Heart left ventricle (tissue), 16 donors: ENCODE data around the gene ADCY7. TPM values are rescaled to one million over a fixed set of nuclear protein-coding genes. Genes with fewer than 3 reads are reported as not detected.
A peak's percentile ranks its signal among the peaks of the same experiment; 100 is the strongest.

Experiments
- ATAC-seq, 4 donors: fragments of 200-7000 bp; cut with Tn5 transposase; one replicate each; pipeline ENCODE4 v1.9.1; 2020 to 2022; ENCODE audit warnings: moderate library complexity in 4 of 4, mild to moderate bottlenecking in 3 of 4, moderate number of reproducible peaks in 1 of 4
- DNase-seq, 5 donors: peaks; one replicate each; pipeline ENCODE4 v3.0.0-alpha.2; 2020
- H3K27ac ChIP-seq, 12 donors: fragments of 200-600 bp; sonication (generic) in 4 of 12; one replicate each; pipeline versions ENCODE4 v1.5.0 to v1.8.0; 2016 to 2022; ENCODE audit warnings: mild to moderate bottlenecking in 2 of 12
- H3K27me3 ChIP-seq, 9 donors: fragments of 200-600 bp; sonication (generic) in 2 of 9; one replicate each; pipeline versions ENCODE4 v1.5.1 to v1.8.0; 2016 to 2022; ENCODE audit warnings: mild to moderate bottlenecking in 3 of 9
- H3K36me3 ChIP-seq, 9 donors: fragments of 200-600 bp; sonication (generic) in 2 of 9; one replicate each; pipeline versions ENCODE4 v1.5.0 to v1.8.0; 2018 to 2022; ENCODE audit warnings: mild to moderate bottlenecking in 2 of 9
- H3K4me1 ChIP-seq, 12 donors: fragments of 200-600 bp; sonication (generic) in 4 of 12; one replicate each; pipeline versions ENCODE4 v1.5.0 to v1.8.0; 2016 to 2022; ENCODE audit warnings: mild to moderate bottlenecking in 3 of 12
- H3K4me3 ChIP-seq, 12 donors: fragments of 200-600 bp; sonication (generic) in 4 of 12; one replicate each; pipeline versions ENCODE4 v1.5.0 to v1.8.0; 2017 to 2022; ENCODE audit warnings: mild to moderate bottlenecking in 9 of 12, moderate library complexity in 4 of 12
- H3K9me3 ChIP-seq, 12 donors: fragments of 200-600 bp; sonication (generic) in 4 of 12; one replicate each; pipeline versions ENCODE4 v1.5.0 to v1.8.0; 2016 to 2022; ENCODE audit warnings: mild to moderate bottlenecking in 1 of 12
- POLR2A ChIP-seq, 2 donors: fragments of 450-650 bp; IDR thresholded peaks; one replicate each; pipeline ENCODE4 v1.6.1; 2017; ENCODE audit warnings: antibody characterized with exemption in 2 of 2, mild to moderate bottlenecking in 2 of 2, moderate library complexity in 2 of 2
- WGBS, 4 donors: extraction: QIAGEN DNeasy Blood & Tissue Kit in 2 of 4; methylation state at CpG; one replicate each; pipeline versions ENCODE4 v1.1.5 to v1.1.7; 2013 to 2018; 5-methylcytosine and 5-hydroxymethylcytosine counted together
- intact Hi-C, 10 donors: fragments of 100-400 bp; cut with DNase I; formaldehyde crosslinking; loops; one replicate each; pipeline versions ENCODE4 v1.11.1 to v1.14.2; 2022
- polyA plus RNA-seq, 2 donors: library from polyadenylated mRNA; stranded (reverse); fragments of 200-250 nt; gene quantifications; one replicate each; pipeline ENCODE4 v1.2.3, GENCODE V29; 2013
- total RNA-seq, 9 donors: library from RNA; depleted of rRNA in 2 of 9; stranded (reverse); fragments of >200 nt in 2 of 9; fragmentation: NEBNext Ultra II Directional in 3 of 9; extraction: Animal tissue kit (Norgen Biotek cat#: 25700) in 3 of 9; gene quantifications; one replicate each; pipeline versions ENCODE4 v1.1.0 to v1.2.4, GENCODE V29; 2016 to 2023
- TF ChIP-seq, protein P1 (sequence below), 12 donors: fragments of 200-600 bp; sonication (generic) in 4 of 12; IDR thresholded peaks; one replicate each; pipeline versions ENCODE4 v1.5.0 to v1.8.0; 2018 to 2022; ENCODE audit warnings: antibody characterized with exemption in 12 of 12, mild to moderate bottlenecking in 5 of 12
- donor health status: ischemic (EF 13 %, LVEDD 7.1; RV severe dilation, severe dysfunction).
- donor health status: healthy with polysubstance abuse.
- donor health status: DM: no; HTN: yes; CAD: no.
- donor health status: DM: no; HTN: no; CAD: no.
- donor health status: ischemic (EF 25% LVEDD 6.9; RV normal size, moderate dysfunction).
- donor health status: ischemic (EF 25% LVEDD 5.7; RV mildly dilated, moderate dysfunction).
- donor health status: healthy.
- donor health status: DM: yes; HTN: yes; CAD: no.
- donor health status: ischemic (EF 35%, LVEDD 5.7; RV mildly dilated, moderate dysfunction).
- donor health status: nonischemic (EF 11% LVEDD 7.7; RV severe dilation, severe dysfunction).
- donor health status: DM: yes; HTN: yes; CAD: no.
- donor health status: PGD.
- donor health status: ischemic (EF 29% LVEDD 5.4; RV normal size, mild dysfunction).
- donor health status: nonischemic (EF 23%, LVEDD 6.1; RV moderate dilation, normal function).

Gene ADCY7
- total and polyA plus RNA-seq, 11 donors = 3.2 to 46.7 (median 5.3) TPM

DNA sequence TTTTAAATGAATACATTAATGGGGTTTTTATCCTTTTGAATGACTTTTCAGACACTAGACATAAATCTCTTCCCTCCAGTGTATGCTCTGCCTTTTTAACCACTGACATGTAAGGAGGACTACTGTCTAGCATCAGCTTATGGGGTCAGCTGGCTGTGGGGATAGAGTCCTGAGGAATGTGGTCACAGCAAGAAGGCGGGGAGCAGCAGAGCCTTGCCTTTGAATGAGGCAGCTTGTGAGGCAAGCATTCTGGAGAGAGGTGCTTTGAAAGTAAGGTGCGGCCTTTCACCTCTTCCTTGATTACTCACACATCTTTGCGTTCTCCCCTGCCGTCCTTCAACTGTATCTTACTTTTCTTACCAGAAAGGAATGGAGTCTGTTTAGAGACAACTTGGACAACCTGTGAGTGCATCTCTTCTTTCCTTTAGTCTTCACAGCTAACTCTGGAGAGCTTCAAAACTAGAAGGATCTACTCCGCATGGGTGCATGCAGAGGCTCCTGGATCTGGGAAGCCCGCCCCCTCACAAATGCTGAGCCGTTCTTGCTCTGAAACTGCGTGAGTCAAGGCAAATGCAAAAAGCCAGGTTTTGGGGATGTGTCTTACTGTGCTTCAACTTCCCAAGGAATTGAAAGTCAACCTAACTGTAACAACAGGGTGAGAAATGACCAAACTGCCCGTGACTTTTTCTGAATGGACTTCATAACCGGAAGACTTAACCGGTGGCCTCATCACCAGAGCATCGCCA is 49.9 kb downstream of the ADCY7 start:
- intact Hi-C loops = loop anchor here in 1 of 10 donors (10.0 kb wide), 1 partner anchor 51 kb away; the partner anchor contains the start of gene ADCY7
- WGBS, 4 donors = 89 to 94% (median 92%) methylated on average over 12 of the region's 12 CpGs
- no peak overlapping the region for H3K4me3 ChIP-seq
- DNase-seq = no peak
- H3K36me3 ChIP-seq = peaks cover 0 to 100% (median 76%) of the 10 kb centered on the region in 9 donors
- ATAC-seq = no peak
- no peaks in the 10 kb centered on the region for H3K27me3 ChIP-seq
- peak overlapping the region in 1 of 12 donors; percentile 40 for H3K27ac ChIP-seq
- no peaks in the 10 kb centered on the region for H3K9me3 ChIP-seq
- TF ChIP-seq POLR2A (IDR thresholded peaks at IDR 0.05) = no peak
- TF ChIP-seq, protein P1, sequence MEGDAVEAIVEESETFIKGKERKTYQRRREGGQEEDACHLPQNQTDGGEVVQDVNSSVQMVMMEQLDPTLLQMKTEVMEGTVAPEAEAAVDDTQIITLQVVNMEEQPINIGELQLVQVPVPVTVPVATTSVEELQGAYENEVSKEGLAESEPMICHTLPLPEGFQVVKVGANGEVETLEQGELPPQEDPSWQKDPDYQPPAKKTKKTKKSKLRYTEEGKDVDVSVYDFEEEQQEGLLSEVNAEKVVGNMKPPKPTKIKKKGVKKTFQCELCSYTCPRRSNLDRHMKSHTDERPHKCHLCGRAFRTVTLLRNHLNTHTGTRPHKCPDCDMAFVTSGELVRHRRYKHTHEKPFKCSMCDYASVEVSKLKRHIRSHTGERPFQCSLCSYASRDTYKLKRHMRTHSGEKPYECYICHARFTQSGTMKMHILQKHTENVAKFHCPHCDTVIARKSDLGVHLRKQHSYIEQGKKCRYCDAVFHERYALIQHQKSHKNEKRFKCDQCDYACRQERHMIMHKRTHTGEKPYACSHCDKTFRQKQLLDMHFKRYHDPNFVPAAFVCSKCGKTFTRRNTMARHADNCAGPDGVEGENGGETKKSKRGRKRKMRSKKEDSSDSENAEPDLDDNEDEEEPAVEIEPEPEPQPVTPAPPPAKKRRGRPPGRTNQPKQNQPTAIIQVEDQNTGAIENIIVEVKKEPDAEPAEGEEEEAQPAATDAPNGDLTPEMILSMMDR (IDR thresholded peaks at IDR 0.05) = no peak
- peaks cover 0 to 22% (median 3%) of the 10 kb centered on the region in 12 donors for H3K4me1 ChIP-seq

DNA sequence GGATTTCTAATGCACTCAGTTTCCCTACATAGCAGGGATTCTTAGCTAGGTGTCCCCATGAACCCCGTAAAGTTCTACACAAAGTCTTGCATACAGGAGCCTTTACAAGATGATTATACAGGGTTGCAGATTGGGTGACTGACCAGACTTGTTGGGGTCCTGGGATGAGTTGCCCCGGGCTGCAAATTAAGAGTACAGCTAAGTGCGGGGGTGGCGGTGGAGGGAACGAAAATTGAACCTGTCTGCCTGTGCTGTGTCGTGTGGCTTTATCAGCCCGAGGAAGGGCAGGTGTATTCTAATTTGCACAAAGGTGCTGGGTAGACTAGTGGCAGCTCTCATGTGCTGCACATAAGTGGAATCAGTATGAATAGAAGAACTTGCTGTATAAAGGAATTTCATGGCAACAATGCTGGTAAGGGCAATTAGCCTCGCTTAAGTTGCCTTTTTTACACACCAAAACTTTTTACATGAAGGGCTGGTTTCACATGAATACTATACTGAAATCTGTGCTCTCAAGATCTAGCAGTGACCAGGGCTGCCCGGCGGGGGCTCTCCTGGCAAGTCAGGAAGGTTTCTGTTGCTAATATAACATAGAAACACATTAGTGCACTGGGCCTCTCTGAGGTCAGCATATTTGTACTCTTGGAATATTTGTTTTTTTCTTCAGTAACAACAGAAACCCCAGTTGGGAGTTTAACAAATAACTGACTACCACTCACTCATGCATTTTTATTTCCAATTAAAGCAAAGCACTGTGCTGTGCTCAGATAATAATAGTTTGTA is 50.7 kb downstream of the ADCY7 start:
- Histone ChIP-seq H3K9me3 (no peaks in the 10 kb centered on the region), H3K4me3 (no peak overlapping the region), H3K36me3 (peaks cover 0 to 100% (median 82%) of the 10 kb centered on the region in 9 donors), H3K4me1 (peaks cover 0 to 22% (median 3%) of the 10 kb centered on the region in 12 donors), H3K27ac (peak overlapping the region in 1 of 12 donors; percentile 11), H3K27me3 (no peaks in the 10 kb centered on the region)
- DNase-seq (no peak), ATAC-seq (no peak)
- intact Hi-C loops = loop anchor here in 1 of 10 donors (10.0 kb wide), 1 partner anchor 52 kb away; the partner anchor contains the start of gene ADCY7
- TF ChIP-seq POLR2A (IDR thresholded peaks at IDR 0.05) = no peak
- TF ChIP-seq, protein P1 (IDR thresholded peaks at IDR 0.05) = no peak
- whole genome bisulfite sequencing, 4 donors = 86 to 93% (median 91%) methylated on average over 9 to 10 of the region's 10 CpGs

DNA sequence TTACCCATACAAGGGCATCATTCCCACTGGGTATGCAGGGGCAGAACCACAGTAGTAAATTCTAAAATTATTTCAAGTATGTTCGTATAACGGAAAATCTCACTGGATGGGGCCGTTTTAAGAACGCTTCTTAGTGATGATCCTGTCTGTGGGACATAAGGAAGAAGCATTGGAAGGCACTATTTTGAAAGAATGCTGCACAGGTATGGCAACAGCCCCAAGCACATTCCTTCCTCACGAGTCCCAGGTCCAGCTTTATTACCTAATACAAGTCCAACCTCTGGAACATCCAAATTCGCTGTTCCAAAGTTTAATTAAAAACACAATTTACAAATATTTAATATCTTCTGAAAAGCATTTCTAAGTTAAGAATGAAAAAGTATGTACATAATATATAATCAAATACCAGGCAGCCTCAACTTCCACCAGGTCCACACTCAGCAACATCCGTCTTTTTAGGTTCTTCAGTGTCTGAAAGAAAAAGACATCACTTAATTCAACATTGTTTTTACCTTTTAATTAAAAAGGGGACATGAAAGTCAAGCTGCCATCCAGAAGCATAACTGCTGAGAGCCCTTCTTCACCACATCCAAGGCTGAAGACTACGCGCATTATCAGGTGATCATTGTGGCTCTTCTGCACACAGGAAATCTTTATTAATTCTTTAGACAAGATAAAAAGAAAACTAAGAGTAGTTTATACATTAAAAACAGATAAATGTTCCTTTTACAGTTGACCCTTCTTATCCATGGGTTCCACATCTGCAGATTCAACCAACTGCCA is 52.6 kb downstream of the ADCY7 start:
- H3K9me3 ChIP-seq = no peaks in the 10 kb centered on the region
- 93 to 95% (median 94%) methylated on average over 9 of the region's 9 CpGs for WGBS, 4 donors
- intact Hi-C loops = loop anchor here in 1 of 10 donors (10.0 kb wide), 1 partner anchor 54 kb away; the partner anchor contains the start of gene ADCY7
- H3K4me3 ChIP-seq = no peak overlapping the region
- no peaks in the 10 kb centered on the region for H3K27me3 ChIP-seq
- TF ChIP-seq, protein P1 (IDR thresholded peaks at IDR 0.05) = no peak
- H3K4me1 ChIP-seq = peaks cover 0 to 15% (median under 1%) of the 10 kb centered on the region in 12 donors
- H3K36me3 ChIP-seq = peaks cover 0 to 100% (median 98%) of the 10 kb centered on the region in 9 donors
- DNase-seq (no peak), ATAC-seq (no peak)
- no peak overlapping the region for H3K27ac ChIP-seq
